OCI-LY7 (cell line): ENCODE results near the gene PRR14L. TPM values are rescaled to one million over a fixed set of nuclear protein-coding genes. Genes with fewer than 3 reads are reported as not detected.

ENCODE experiments used
- BruUV-seq: library from RNA; stranded (reverse); fragments of 400-500 nt; replicated peaks from 2 replicates; lab custom pipeline; 2021; lab: Mats Ljungman, UMichigan
- CTCF ChIA-PET: fragments of 300-600 bp; sonication (Branson Sonifier 250); formaldehyde crosslinking; loops from one replicate; lab custom pipeline; 2022; ENCODE audit warnings: antibody characterized with exemption; ENCODE audit not compliant: unreplicated experiment; lab: Charles Lee
- POLR2A ChIA-PET: fragments of 300-600 bp; sonication (Branson Sonifier 250); formaldehyde crosslinking; loops from one replicate; lab custom pipeline; 2022; ENCODE audit warnings: antibody characterized with exemption; lab: Charles Lee
- DNase-seq: peaks from one replicate; pipeline ENCODE4 v3.0.0-alpha.2; 2015; ENCODE audit warnings: low spot score
- H2AFZ ChIP-seq: fragments of 200-600 bp; sonication (generic), shearing (Covaris generic); 2 replicates; pipeline ENCODE4 v1.6.1; 2014; ENCODE audit warnings: mild to moderate bottlenecking, antibody characterized with exemption, low read length, moderate library complexity
- H3K27ac ChIP-seq: fragments of 200-600 bp; sonication (generic); 2 replicates; pipeline ENCODE4 v1.5.1; 2014; ENCODE audit warnings: mixed run types, low read depth, mild to moderate bottlenecking, moderate library complexity, low read length, inconsistent platforms; ENCODE audit not compliant: poor library complexity, severe bottlenecking
- H3K36me3 ChIP-seq: fragments of 200-600 bp; sonication (generic); 2 replicates; pipeline ENCODE4 v1.6.1; 2014; ENCODE audit warnings: mild to moderate bottlenecking, antibody characterized with exemption, low read length, moderate library complexity, mixed read lengths; ENCODE audit not compliant: insufficient read depth
- H3K4me1 ChIP-seq: fragments of 200-600 bp; sonication (generic); 2 replicates; pipeline ENCODE4 v1.5.1; 2014; ENCODE audit warnings: mild to moderate bottlenecking, low read length; ENCODE audit not compliant: insufficient read depth, poor library complexity, severe bottlenecking
- H3K4me2 ChIP-seq: fragments of 200-600 bp; sonication (generic); 2 replicates; pipeline ENCODE4 v1.6.1; 2014; ENCODE audit warnings: mild to moderate bottlenecking, low read length
- H3K4me3 ChIP-seq: fragments of 200-600 bp; sonication (generic); 2 replicates; pipeline ENCODE4 v1.5.1; 2014; ENCODE audit warnings: mild to moderate bottlenecking, low read depth, low read length; ENCODE audit not compliant: poor library complexity, severe bottlenecking
- H3K79me2 ChIP-seq: fragments of 200-600 bp; sonication (generic); 2 replicates; pipeline ENCODE4 v1.6.1; 2016; ENCODE audit warnings: low read depth, mild to moderate bottlenecking, low read length, moderate library complexity, mixed read lengths; ENCODE audit not compliant: insufficient read depth
- H3K9me2 ChIP-seq: fragments of 200-600 bp; sonication (generic); 2 replicates; pipeline ENCODE4 v1.6.1; 2016; ENCODE audit warnings: mild to moderate bottlenecking, low read length, mixed read lengths; ENCODE audit not compliant: insufficient read depth
- H3K9me3 ChIP-seq: fragments of 200-600 bp; sonication (generic); 2 replicates; pipeline ENCODE4 v1.6.1; 2014; ENCODE audit warnings: mild to moderate bottlenecking, mixed run types, low read length, mixed read lengths
- H4K20me1 ChIP-seq: fragments of 200-600 bp; sonication (generic); 2 replicates; pipeline ENCODE4 v1.6.1; 2014; ENCODE audit warnings: mild to moderate bottlenecking, antibody characterized with exemption, low read length, moderate library complexity, mixed read lengths; ENCODE audit not compliant: insufficient read depth
- EZH2phosphoT487 ChIP-seq: fragments of 200-600 bp; sonication (generic); IDR thresholded peaks from 2 replicates; pipeline ENCODE4 v1.6.1; 2018; ENCODE audit warnings: low read depth, borderline replicate concordance, mild to moderate bottlenecking, mixed run types, antibody characterized with exemption, low read length, moderate library complexity, mixed read lengths
- intact Hi-C: fragments of 100-400 bp; cut with micrococcal nuclease; formaldehyde crosslinking; loops from one replicate; pipeline ENCODE4 v1.10.0; 2022; ENCODE audit not compliant: unreplicated experiment
- total RNA-seq, 2 experiments: library from RNA; depleted of rRNA in 1 of 2; stranded (reverse); fragments of >200 nt in 1 of 2; shearing (Covaris generic) in 1 of 2; gene quantifications; 2 replicates each; pipeline ENCODE4 v1.2.3, GENCODE V29; 2014 to 2022
- TF ChIP-seq, protein P1 (sequence below): fragments of 200-600 bp; sonication (generic); conservative IDR thresholded peaks from 2 replicates; pipeline ENCODE4 v1.5.1; 2014; ENCODE audit warnings: mild to moderate bottlenecking, antibody characterized with exemption, low read length, moderate library complexity, mixed read lengths

PRR14L gene
- total RNA-seq, 2 experiments from 2014 or later: 21.9 to 51.1 TPM

DNA sequence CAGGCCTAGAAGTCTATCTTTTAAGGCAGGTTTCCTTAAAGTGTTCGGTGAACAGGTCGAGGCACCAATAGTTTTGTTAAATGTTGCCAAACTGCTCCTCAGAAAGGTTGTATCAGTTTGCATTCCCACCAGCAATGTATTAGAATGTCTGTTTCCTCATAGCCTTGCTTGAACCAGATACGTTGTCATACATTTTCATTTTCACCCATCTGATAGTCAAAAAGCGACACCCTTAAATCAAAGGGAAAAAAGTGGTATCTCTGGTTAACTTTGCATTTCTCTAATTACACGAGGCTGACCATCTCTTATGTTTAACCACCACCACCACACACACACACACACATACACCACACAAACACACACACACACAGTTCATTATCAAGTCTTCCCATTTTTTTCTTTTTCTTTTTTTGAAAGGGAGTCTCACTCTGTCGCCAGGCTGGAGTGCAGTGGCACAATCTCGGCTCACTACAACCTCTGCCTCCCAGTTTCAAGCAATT, 16.3 kb downstream of the PRR14L start:
- DNase-seq: no peak
- H3K9me3 ChIP-seq: no peaks in the 10 kb centered on the region
- H3K4me1 ChIP-seq: no peaks in the 10 kb centered on the region
- no TSS peak for BruUV-seq
- no peak for TF ChIP-seq EZH2phosphoT487
- TF ChIP-seq, protein P1, sequence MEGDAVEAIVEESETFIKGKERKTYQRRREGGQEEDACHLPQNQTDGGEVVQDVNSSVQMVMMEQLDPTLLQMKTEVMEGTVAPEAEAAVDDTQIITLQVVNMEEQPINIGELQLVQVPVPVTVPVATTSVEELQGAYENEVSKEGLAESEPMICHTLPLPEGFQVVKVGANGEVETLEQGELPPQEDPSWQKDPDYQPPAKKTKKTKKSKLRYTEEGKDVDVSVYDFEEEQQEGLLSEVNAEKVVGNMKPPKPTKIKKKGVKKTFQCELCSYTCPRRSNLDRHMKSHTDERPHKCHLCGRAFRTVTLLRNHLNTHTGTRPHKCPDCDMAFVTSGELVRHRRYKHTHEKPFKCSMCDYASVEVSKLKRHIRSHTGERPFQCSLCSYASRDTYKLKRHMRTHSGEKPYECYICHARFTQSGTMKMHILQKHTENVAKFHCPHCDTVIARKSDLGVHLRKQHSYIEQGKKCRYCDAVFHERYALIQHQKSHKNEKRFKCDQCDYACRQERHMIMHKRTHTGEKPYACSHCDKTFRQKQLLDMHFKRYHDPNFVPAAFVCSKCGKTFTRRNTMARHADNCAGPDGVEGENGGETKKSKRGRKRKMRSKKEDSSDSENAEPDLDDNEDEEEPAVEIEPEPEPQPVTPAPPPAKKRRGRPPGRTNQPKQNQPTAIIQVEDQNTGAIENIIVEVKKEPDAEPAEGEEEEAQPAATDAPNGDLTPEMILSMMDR: no peak
- CTCF ChIA-PET: no interaction called here
- peaks cover 60% of the 10 kb centered on the region for H3K36me3 ChIP-seq
- H3K4me3 ChIP-seq: no peak overlapping the region
- H4K20me1 ChIP-seq: 0 out of 2 replicates have a peak, but pooled peaks cover 3% of the 10 kb centered on the region
- intact Hi-C loops: no loop called here
- H3K4me2 ChIP-seq: no peak overlapping the region
- peaks cover 24% of the 10 kb centered on the region for H3K79me2 ChIP-seq
- no peak overlapping the region for H2AFZ ChIP-seq
- H3K9me2 ChIP-seq: no peaks in the 10 kb centered on the region
- POLR2A ChIA-PET: interaction anchor here (0.7 kb wide), 1 partner anchor 95 kb away, joined by 6 read pairs; no protein-coding TSS in a partner anchor
- H3K27ac ChIP-seq: no peak overlapping the region

DNA sequence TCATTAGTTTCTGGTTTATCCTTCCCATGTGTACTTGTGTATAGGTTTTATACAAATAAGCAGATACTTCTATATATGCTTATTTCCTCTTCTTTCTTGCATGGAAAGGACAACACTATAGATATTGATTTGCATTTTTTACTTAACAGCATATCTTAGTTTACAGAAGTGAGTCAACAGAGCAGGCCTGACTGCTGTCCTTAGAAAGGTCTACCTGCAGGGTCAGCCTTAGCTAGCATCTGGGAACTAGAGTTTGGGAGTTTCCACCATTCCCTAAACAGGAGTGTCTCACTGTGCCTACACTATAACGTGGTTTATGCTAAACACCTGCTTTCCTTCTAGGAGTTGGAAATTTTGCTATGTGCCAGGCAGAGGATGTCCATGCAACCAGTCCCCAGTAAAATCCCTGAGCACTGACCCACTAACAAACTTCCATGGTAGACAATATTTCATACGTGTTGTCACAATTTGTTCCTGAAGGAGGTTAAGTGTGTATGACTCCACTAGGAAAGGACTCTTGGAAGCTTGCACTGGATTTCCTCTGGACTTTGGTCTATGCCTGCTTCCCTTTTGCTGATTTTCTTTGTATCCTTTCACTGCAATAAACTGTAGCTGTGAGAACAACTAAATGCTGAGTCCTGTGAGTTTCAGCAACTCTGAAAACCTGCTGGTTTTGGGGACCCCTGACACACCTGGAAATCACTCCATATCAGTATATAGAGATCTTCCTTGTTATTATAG, 17.7 kb downstream of the PRR14L start:
- intact Hi-C loops: no loop called here
- Histone ChIP-seq H3K4me3 (no peak overlapping the region), H3K36me3 (peaks cover 57% of the 10 kb centered on the region), H3K4me2 (no peak overlapping the region), H3K9me3 (no peaks in the 10 kb centered on the region), H3K9me2 (no peaks in the 10 kb centered on the region), H2AFZ (no peak overlapping the region), H3K27ac (no peak overlapping the region), H3K79me2 (peaks cover 30% of the 10 kb centered on the region), H4K20me1 (0 out of 2 replicates have a peak, but pooled peaks cover 3% of the 10 kb centered on the region), H3K4me1 (no peaks in the 10 kb centered on the region)
- POLR2A ChIA-PET: no interaction called here
- TF ChIP-seq, protein P1: no peak
- TF ChIP-seq EZH2phosphoT487: no peak
- DNase-seq: no peak
- CTCF ChIA-PET: no interaction called here
- BruUV-seq: no TSS peak

DNA sequence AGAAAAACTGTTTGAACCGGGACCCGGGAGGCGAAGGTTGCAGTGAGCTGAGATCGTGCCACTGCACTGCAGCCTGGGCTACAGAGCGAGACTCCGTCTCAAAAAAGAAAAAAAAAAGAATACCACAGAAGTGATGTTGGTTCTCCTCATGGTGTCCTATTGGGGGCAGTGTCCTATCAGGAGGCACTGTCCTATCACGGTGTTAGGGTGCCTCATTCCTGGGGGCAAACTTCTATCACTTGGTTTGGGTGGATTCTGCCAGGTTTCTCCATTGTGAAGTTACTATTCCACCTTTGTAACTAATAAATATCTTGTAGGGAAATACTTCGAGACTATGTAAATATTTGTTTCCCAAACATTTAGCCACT, 19.6 kb downstream of the PRR14L start:
- intact Hi-C loops: no loop called here

More for the DNA sequence above, 19.6 kb downstream of the PRR14L start:
- TF ChIP-seq, protein P1: peak; percentile 57
- TF ChIP-seq EZH2phosphoT487: no peak
- Histone ChIP-seq H4K20me1 (0 out of 2 replicates have a peak, but pooled peaks cover 3% of the 10 kb centered on the region), H2AFZ (no peak overlapping the region), H3K4me2 (no peak overlapping the region), H3K27ac (no peak overlapping the region), H3K4me3 (no peak overlapping the region), H3K36me3 (peaks cover 52% of the 10 kb centered on the region), H3K9me3 (no peaks in the 10 kb centered on the region), H3K9me2 (no peaks in the 10 kb centered on the region), H3K4me1 (no peaks in the 10 kb centered on the region), H3K79me2 (peaks cover 24% of the 10 kb centered on the region; the same call in 1 of the 2 replicates)
- DNase-seq: peak; percentile 13
- no TSS peak for BruUV-seq
- POLR2A ChIA-PET: interaction anchor here (0.6 to 0.7 kb wide), 3 partner anchors 27 to 298 kb away, joined by 3 to 5 read pairs (median 3); no protein-coding TSS in a partner anchor
- CTCF ChIA-PET: no interaction called here
